Measurements from ENCODE around the gene UBE2E3. TPM values are rescaled to one million over a fixed set of nuclear protein-coding genes. Genes with fewer than 3 reads are reported as not detected.

Gene UBE2E3
- total RNA-seq, 1 donor from 2014 or later = 102 TPM

DNA sequence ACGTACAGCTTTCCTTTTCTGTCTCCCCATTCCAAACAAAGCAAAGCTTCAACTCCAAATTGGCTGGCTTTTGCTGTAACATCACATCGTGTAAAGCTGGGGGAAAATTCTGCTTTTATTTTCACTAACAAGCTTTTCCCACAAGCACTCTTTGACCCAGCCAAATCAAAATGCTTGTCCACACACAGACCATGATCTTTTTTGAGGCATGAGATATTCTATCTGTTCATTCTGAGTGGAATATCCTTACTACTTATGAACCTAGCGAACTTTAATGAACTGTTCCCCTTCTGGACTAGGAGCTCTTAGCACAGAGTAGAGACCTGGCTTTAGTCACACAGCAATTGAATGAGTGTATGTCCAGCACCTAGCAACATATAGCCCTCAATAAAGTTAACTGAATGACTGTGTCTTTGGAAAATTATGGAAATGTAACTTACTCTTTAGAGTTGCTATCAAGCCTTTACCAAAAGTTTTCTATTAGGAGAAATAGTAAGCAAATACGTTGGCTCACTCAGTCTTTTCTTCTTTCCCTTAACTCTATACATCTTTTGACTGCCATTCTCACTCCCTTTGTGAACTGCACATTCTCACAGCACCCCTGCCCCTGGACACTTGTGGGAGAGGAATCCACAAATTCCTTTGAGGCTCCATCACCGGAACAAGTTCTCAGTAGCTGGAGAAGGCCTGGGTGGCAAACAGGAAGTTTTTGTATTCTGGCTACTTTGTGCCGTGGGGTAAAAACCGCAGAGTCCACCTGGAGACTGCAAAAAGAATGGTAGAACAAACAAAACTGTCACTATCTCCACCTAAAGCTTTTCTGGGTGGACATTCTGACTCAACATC lies 1.3 kb upstream of the UBE2E3 start:
- DNase-seq (ENCODE audit: low read depth) = peak; percentile 80

DNA sequence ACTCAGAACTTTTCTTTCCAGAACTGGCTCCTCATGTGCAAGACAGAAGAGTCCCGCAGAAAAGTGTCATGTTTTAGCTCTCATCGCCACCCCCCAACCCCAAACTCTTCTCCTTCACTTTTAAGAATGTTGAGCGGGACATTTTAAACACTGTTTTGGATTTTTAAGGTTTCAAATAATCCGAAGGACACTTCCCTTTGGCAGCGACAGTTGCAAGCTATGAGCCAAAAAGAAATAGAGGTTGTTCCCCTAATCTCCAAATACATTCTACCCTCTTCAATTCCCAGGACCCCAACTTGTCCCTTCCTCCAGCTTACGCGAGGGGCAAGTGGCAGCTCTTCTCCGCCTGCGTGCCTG lies 678 bp upstream of the UBE2E3 start:
- no peak for DNase-seq (ENCODE audit: low read depth)

DNA sequence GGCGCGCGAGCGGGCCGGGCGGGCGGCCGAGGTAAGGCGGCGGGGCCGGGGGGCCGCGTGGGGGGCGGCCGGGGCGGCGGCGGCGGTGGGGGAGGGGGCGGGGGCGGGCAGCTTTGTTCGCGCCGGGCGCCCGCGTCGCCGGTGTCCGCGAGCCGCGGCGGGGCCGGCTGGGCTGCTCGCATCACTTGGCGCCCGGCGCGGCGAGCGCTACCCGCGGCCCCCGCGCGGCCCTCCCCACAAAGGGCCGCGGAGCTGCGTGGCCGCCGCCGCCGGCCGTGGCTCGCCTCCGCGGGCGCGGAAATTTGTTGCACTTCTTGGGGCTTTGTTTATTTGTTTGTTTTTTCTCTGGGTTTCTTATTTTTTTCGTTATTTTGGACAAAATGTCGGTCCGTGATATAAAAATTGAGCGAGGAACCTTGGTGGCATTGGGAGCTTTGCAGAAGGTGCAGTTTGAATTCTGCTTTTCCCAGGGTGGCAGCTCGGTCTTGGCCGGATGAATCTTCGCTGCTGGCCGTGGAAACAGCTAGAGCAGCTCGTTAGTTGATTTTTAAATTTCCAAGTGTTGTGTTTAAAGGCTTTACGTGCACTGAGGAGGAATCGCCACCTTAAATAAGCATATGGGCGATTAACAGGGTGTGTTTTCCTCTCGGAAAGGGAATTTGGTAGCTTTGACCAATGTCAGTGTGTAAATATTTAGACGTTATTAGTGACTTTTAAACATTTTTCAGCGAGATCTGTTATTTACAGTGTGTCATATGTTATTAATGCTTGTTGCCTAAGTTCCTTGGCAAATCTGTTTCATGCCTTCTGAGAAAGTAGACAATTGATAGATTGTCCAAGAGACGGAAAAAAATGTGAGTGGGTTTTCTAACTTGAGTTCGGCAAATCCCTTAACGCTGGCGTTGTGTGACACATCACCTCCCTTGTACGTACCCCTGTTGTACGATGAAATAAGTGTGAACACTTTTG lies 822 bp downstream of the UBE2E3 start:
- peak; percentile 41 for DNase-seq (ENCODE audit: low read depth)

DNA sequence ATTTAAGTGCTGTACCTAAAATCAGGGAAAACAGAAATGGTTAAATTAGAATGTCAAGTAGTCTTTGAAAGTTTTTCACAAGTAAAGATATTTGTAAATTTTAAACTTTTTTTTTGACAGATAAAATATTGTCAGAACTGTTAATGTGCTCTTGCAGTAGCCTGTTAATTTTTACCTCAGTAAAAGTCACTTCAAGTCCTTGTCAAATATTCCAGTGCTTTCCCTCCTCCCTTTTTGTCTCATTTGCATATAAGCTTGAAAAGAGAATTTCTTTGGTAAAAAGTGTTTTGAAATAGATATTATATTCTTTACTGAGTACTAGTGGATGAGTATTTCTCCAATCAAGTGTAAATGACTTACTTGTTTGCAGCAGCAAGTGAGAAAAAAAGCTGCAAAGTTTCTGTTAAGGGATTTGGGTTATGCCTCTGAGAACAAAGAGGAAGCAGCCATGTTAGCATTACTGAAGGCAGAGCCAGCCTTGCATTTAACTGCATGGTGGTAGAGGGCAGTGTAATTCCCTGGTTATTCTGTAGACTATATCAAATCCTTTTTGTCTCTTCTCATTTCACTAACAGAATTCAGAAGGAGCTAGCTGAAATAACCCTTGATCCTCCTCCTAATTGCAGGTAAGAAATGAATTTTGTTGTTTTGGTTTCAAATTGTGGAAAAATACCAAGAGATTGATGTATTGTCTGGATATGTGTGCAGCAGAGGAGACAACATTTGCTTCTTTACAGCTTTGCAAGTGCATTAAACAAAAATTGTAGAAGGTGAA lies 3.2 kb downstream of the UBE2E3 start:
- DNase-seq (ENCODE audit: low read depth) = peak; percentile 78

GRCh38 chr2:180985771-180986395 lies 5.5 kb downstream of the UBE2E3 start:
- no peak for DNase-seq (ENCODE audit: low read depth)

DNA sequence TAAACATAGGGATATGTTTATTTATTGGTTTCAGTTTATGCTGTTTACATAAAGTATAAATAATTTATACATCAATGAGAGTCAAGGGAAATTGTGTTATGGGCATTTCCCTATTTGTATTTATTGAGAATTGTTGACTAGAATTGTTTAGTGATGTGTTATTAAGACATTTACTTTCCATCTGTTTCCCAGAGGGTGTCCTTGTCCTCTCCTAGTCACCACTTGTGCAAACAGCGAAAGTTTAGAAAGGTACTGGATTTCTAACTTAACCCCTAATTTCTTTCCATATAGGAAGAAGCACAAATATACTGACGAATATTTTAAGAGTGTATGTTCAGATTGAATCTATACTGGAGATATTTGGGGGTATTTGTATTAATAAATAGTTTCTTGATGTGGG lies 6.7 kb downstream of the UBE2E3 start:
- no peak for DNase-seq (ENCODE audit: low read depth)

DNA sequence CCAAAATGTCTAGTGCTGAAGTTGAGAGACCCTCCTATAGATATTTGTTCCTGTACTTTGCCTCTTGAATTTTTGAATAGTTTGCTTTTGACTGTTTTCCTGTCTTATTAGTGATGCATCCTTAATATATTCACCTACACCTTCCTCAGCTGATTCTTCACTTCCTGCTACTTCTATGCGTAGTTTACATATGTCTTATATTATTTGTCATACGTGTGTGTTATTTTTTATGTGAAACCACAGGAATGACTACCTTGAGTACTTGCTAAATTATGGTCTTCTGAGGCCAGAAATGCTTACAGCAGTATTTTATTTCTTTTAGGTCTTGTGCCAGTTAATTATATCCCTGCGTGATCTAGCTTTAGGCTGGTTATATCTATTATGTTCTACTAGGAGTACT lies 9.9 kb downstream of the UBE2E3 start:
- no peak for DNase-seq (ENCODE audit: low read depth)

DNA sequence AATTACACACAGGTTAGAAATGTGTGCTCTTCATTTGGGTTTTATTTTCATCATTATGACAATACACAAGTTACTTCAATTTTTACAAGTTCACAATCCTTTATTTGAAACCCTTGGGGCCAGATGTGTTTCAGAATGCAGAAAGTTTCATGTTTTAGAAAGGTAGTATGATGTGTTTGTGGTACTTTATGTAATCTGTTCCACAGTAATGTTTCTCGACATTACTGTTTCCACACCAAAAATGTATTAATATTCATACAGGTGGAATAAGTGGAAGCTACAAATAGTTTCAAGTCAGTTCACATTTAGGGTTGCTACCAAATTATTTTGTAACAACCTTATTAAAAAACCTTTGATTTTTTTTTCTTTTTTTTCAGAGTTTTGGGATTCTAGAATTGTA lies 10.4 kb downstream of the UBE2E3 start:
- DNase-seq (ENCODE audit: low read depth) = no peak

DNA sequence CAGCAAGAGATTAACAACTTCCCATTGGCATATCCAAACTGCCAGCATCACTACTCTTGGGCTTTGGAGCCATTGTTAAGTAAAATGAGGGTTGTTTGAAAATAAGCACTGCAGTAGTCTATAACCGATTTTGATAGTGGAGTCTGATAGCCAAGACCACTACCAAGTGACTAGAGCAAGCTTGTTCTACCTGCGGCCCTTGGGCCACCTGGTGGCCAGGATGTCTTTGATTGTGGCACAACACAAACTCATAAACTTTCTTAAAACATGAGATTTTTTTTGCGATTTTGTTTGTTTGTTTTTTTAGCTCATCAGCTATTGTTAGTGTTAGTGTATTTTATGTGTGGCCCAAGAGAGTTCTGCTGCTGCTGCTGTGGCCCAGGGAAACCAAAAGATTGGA lies 11.0 kb downstream of the UBE2E3 start:
- no peak for DNase-seq (ENCODE audit: low read depth)

- DNase-seq (ENCODE audit: low read depth) = no peak
Observed at GRCh38 chr2:180991820-180992219, 11.4 kb downstream of the UBE2E3 start.

- DNase-seq (ENCODE audit: low read depth) = no peak
Observed at GRCh38 chr2:180992994-180993393, 12.6 kb downstream of the UBE2E3 start.

DNA sequence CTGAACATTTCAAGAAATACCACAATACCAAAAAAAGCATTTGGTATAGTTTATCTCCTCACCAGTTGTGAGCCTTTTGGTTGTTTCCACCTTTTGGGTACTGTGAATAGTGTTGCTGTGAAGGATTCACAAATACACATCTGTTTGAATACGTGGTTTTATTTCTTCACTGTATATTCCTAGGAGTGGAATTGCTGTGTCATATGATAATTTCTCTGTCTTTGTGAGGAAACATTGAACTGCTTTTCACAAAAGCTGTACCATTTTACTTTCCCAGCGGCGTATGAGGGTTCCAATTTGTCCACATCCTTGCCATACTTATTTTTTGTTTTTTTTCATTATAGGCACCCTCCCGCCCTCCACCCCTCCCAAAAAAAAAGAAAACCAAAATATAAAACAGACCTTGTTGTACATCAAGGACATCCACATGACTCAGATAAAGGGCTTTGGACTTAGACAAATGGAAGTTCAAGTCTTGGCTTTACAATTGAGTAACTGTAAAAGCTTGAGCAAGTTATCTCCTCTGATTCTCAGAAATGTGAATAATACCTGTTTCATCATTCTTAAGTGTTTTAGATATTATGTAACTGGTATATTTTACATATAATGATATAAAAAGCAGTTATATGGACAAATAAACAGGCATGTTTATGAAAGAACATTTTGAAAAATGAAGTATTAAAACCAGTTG lies 19.0 kb downstream of the UBE2E3 start:
- no peak for DNase-seq (ENCODE audit: low read depth)

DNA sequence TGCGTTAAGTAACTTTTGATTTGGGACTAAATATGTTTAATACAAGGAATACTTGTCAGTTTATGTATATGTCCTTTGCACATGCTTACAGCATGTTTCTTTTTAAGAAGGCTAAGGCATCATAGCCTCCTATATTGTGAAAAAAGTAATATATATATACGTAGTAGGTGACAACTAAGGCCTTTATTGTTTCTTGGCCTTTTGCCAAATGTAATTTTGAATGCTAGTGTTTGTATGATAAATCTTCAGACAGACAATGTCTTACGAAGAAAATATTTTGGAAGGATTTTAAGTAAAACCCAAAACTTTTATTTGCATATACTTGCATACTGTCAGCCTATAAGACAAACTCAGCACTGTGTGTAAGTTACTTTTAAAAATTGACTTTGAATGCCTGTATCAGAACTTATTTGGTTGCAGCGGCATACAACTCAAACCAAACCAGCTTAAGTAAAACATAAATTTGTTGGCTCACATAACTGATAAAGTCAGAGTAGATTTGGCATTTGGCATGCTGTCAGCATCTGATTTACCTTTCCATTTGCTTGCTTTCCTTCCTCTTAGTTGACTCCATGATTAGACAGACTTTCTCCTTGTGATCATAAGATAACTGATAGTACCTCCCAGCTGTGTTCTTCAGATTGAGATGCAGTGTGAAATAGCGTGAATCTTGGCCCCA lies 24.4 kb downstream of the UBE2E3 start:
- no peak for DNase-seq (ENCODE audit: low read depth)

DNA sequence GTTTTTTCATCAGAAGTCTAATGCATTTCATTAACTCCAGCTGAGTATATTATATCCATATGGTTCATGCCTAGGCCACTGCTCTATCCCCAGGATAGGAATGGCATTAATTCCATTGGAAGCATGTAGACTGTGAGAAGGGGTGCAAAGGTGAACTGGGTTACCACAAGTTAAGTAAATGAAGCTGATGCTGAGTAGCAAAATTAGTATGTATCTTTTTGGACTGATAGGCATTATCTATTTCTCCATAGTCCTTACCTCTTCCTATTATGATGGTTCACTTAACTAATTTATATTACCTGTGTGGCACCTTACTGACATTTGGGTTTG lies 24.9 kb downstream of the UBE2E3 start:
- DNase-seq (ENCODE audit: low read depth) = no peak

DNA sequence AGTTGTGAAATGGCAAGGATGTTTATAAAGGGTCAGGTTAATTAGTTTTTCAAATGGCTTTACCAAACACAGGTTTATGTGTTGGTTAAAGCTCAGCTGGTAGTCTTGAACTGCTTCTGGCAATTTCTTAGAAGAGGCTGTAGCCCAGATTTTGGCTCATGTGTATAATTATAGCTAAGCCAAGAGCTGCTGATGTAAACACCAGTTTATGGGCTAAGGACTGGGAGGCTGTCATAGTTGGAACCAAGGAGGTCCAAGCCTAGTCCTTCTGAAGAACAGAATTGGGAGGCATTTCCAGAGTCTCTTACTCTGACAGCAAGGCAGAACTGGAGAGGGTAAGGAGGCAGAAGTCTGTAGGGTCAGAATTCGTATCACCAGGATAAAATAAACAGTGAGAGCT lies 25.4 kb downstream of the UBE2E3 start:
- DNase-seq (ENCODE audit: low read depth) = no peak

- no peak for DNase-seq (ENCODE audit: low read depth)
Observed at GRCh38 chr2:181007086-181007837, 26.9 kb downstream of the UBE2E3 start.

GRCh38 chr2:181008407-181008806 lies 28.0 kb downstream of the UBE2E3 start:
- DNase-seq (ENCODE audit: low read depth) = no peak

DNA sequence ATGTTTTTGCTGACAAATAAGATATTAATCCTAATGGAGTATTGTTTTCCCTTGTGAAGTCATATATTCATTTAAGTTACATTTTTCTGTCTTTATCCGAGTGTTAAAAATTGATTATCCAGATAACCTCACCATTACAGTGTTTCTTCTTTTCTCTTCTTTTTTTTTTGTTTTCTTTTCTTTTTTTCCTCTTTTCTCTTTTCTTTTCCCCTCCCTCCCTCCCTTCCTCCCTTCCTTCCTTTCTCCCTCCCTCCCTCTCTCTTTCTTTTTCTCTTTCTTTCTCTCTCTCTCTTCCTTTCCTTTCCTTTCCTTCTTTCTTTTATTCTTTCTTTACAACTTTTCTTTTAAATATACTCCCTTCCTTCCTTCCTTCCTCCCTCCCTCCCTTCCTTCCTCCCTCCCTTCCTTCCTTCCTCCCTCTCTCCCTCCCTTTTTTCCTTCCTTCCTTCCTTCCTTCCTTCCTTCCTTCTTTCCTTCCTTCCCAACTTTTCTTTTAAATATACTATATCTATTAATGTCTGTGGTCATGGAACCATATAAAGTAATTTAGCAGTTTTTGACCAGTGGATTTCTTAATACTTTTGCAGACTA lies 40.9 kb downstream of the UBE2E3 start:
- DNase-seq (ENCODE audit: low read depth) = no peak

DNA sequence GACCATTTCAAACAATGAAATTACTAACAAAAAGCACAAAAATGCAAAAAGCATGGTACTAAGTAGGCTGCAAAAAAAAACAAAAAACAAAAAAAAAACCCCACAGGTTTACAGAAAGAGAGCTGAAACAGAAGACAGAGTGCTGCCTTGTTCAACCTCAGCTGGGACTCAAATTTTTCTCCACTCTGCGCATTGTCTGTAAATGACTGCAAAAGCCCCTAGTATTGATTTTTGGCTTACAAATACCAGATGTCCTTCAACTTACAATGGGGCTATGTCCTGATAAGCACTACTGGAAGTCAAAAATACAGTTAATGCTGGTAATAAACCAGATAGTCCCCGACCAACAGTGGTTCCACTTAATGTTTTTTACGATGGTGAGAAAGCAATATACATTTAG lies 42.2 kb downstream of the UBE2E3 start:
- no peak for DNase-seq (ENCODE audit: low read depth)
